GM12878 (cell line): ENCODE measurements around the gene ZNF418.

ENCODE experiments used
- BHLHE40 ChIP-seq, 2 experiments: fragments of 450-650 bp in 1 of 2; IDR thresholded peaks; 2 replicates each; pipeline ENCODE4 v1.6.1; 2011 to 2017; ENCODE audit warnings: low read depth in 2 of 2, borderline replicate concordance in 1 of 2, improper control_type of control experiment in 1 of 2, low read length in 1 of 2, mild to moderate bottlenecking in 1 of 2
- BMI1 ChIP-seq: fragments of 450-650 bp; IDR thresholded peaks from 2 replicates; pipeline ENCODE4 v1.6.1; 2016; ENCODE audit warnings: mild to moderate bottlenecking, moderate library complexity, borderline replicate concordance
- CTCF ChIP-seq, 3 experiments: IDR thresholded peaks in 2 of 3; conservative IDR thresholded peaks in 1 of 3; 2 replicates each; pipeline ENCODE4 v1.5.1; 2011; ENCODE audit warnings: low read depth in 3 of 3, low read length in 3 of 3, mild to moderate bottlenecking in 3 of 3, control low read depth in 2 of 3, moderate library complexity in 2 of 3, inconsistent platforms in 1 of 3, mixed read lengths in 1 of 3; ENCODE audit not compliant: control insufficient read depth in 2 of 3, insufficient read depth in 1 of 3; ENCODE audit errors: extremely low read depth in 1 of 3
- ESRRA ChIP-seq: IDR thresholded peaks from 2 replicates; pipeline ENCODE4 v1.6.1; 2012; ENCODE audit warnings: mild to moderate bottlenecking, low read length, improper control_type of control experiment
- NR2C2 ChIP-seq: IDR thresholded peaks from 2 replicates; pipeline ENCODE4 v1.6.1; 2011; ENCODE audit warnings: borderline replicate concordance, low read depth; ENCODE audit not compliant: control insufficient read depth, insufficient read length
- POLR2A ChIP-seq: IDR thresholded peaks from 2 replicates; pipeline ENCODE4 v1.6.1; 2011; ENCODE audit warnings: low read depth, mild to moderate bottlenecking, low read length
- POLR2AphosphoS5 ChIP-seq: IDR thresholded peaks from 2 replicates; pipeline ENCODE4 v1.6.1; 2011; ENCODE audit warnings: mild to moderate bottlenecking, low read length, inconsistent platforms
- RCOR1 ChIP-seq: conservative IDR thresholded peaks from 2 replicates; pipeline ENCODE4 v1.6.1; 2012; ENCODE audit warnings: low read depth, low read length, improper control_type of control experiment
- SREBF2 ChIP-seq: IDR thresholded peaks from 2 replicates; pipeline ENCODE4 v1.6.1; 2012; ENCODE audit warnings: mild to moderate bottlenecking, low read length
- ZNF24 ChIP-seq: fragments of 450-650 bp; IDR thresholded peaks from 2 replicates; pipeline ENCODE4 v1.6.1; 2017; ENCODE audit warnings: antibody characterized with exemption, mild to moderate bottlenecking
- TF ChIP-seq, protein P1 (sequence below): fragments of 450-650 bp; IDR thresholded peaks from 2 replicates; pipeline ENCODE4 v1.6.1; 2016; ENCODE audit warnings: mild to moderate bottlenecking, moderate library complexity, borderline replicate concordance
- TF ChIP-seq, protein P2 (sequence below): IDR thresholded peaks from 2 replicates; pipeline ENCODE4 v1.6.1; 2012; ENCODE audit warnings: mild to moderate bottlenecking, low read depth, low read length

DNA sequence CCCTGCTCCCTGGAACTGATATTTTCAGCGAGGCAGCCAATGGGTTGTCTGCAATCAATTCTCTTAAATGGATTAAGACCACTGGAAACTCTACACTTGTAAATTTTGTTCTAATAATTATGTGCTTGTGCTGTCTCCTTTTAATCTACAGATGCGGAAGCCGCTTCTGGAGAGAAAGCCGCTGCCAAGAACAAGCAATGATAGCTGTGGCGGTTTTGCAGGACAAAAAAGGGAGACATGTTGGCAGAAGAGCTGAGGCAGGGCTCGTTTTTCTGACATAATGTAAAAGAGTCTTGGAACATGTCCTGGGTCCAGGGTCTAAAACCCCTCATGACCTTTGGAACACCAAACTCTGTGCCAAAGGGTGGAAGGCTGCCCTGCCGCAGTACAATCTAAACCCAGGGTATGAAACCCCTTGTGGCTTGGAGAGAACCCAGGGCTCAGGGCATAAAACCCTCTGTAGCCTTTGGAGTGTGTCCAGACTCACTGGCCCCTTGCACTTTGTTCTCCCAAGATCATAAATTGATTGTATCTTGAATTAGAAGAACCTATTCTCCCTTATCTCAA lies 31.5 kb downstream of the ZNF418 start:
- TF ChIP-seq, protein P1, sequence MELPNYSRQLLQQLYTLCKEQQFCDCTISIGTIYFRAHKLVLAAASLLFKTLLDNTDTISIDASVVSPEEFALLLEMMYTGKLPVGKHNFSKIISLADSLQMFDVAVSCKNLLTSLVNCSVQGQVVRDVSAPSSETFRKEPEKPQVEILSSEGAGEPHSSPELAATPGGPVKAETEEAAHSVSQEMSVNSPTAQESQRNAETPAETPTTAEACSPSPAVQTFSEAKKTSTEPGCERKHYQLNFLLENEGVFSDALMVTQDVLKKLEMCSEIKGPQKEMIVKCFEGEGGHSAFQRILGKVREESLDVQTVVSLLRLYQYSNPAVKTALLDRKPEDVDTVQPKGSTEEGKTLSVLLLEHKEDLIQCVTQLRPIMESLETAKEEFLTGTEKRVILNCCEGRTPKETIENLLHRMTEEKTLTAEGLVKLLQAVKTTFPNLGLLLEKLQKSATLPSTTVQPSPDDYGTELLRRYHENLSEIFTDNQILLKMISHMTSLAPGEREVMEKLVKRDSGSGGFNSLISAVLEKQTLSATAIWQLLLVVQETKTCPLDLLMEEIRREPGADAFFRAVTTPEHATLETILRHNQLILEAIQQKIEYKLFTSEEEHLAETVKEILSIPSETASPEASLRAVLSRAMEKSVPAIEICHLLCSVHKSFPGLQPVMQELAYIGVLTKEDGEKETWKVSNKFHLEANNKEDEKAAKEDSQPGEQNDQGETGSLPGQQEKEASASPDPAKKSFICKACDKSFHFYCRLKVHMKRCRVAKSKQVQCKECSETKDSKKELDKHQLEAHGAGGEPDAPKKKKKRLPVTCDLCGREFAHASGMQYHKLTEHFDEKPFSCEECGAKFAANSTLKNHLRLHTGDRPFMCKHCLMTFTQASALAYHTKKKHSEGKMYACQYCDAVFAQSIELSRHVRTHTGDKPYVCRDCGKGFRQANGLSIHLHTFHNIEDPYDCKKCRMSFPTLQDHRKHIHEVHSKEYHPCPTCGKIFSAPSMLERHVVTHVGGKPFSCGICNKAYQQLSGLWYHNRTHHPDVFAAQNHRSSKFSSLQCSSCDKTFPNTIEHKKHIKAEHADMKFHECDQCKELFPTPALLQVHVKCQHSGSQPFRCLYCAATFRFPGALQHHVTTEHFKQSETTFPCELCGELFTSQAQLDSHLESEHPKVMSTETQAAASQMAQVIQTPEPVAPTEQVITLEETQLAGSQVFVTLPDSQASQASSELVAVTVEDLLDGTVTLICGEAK = no peak
- no peak for TF ChIP-seq POLR2AphosphoS5
- no peak for TF ChIP-seq BMI1
- no peak for TF ChIP-seq SREBF2
- no peak for TF ChIP-seq ESRRA
- TF ChIP-seq POLR2A = no peak
- no peak for TF ChIP-seq CTCF (IDR thresholded peaks at IDR 0.05 in 2 of 3, conservative IDR thresholded peaks at IDR 0.05 in 1 of 3; ENCODE audit: control insufficient read depth in 2 of 3, extremely low read depth in 1 of 3, insufficient read depth in 1 of 3, low read depth in 3 of 3, low read length in 3 of 3)
- TF ChIP-seq RCOR1 = no peak
- no peak for TF ChIP-seq ZNF24
- TF ChIP-seq, protein P2, sequence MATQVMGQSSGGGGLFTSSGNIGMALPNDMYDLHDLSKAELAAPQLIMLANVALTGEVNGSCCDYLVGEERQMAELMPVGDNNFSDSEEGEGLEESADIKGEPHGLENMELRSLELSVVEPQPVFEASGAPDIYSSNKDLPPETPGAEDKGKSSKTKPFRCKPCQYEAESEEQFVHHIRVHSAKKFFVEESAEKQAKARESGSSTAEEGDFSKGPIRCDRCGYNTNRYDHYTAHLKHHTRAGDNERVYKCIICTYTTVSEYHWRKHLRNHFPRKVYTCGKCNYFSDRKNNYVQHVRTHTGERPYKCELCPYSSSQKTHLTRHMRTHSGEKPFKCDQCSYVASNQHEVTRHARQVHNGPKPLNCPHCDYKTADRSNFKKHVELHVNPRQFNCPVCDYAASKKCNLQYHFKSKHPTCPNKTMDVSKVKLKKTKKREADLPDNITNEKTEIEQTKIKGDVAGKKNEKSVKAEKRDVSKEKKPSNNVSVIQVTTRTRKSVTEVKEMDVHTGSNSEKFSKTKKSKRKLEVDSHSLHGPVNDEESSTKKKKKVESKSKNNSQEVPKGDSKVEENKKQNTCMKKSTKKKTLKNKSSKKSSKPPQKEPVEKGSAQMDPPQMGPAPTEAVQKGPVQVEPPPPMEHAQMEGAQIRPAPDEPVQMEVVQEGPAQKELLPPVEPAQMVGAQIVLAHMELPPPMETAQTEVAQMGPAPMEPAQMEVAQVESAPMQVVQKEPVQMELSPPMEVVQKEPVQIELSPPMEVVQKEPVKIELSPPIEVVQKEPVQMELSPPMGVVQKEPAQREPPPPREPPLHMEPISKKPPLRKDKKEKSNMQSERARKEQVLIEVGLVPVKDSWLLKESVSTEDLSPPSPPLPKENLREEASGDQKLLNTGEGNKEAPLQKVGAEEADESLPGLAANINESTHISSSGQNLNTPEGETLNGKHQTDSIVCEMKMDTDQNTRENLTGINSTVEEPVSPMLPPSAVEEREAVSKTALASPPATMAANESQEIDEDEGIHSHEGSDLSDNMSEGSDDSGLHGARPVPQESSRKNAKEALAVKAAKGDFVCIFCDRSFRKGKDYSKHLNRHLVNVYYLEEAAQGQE = no peak
- no peak for TF ChIP-seq NR2C2
- TF ChIP-seq BHLHE40 (IDR thresholded peaks at IDR 0.05; ENCODE audit: borderline replicate concordance in 1 of 2, low read depth in 2 of 2, low read length in 1 of 2) = no peak
